SH-SY5Y (cell line): ENCODE measurements around the gene SLC35G6.

ENCODE experiments used
- GATA2 ChIP-seq: IDR thresholded peaks from 2 replicates; pipeline ENCODE4 v1.6.1; 2011; ENCODE audit warnings: mild to moderate bottlenecking, low read depth, low read length
- GATA3 ChIP-seq: IDR thresholded peaks from 2 replicates; pipeline ENCODE4 v1.6.1; 2011; ENCODE audit warnings: low read depth, mild to moderate bottlenecking, low read length, moderate library complexity

DNA sequence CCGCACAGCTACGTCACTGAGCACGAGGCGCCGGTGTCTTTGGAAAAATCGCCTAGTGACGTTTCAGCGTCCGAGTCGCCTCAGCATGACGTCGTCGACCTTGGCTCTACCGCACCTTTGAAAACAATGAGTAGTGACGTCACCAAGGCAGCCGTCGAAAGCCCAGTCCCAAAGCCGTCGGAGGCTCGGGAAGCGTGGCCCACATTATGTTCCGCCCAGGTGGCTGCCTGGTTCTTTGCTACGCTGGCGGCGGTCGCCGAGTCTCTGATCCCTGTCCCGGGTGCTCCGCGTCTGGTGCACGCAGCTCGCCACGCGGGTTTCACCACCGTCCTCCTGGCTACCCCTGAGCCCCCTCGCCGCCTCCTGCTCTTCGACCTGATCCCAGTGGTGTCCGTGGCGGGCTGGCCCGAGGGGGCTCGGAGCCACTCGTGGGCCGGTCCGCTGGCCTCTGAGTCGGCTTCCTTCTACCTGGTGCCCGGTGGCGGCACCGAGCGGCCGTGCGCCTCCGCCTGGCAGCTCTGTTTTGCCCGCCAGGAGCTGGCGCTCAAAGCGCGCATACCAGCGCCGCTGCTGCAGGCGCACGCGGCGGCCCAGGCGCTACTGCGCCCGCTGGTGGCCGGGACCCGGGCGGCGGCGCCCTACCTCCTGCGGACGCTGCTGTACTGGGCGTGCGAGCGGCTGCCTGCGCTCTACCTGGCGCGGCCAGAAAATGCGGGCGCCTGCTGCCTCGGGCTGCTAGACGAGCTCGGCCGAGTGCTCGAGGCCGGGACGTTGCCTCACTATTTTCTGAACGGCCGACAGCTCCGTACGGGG, 44.5 kb upstream of the SLC35G6 start:
- TF ChIP-seq GATA2 = no peak
- no peak for TF ChIP-seq GATA3
